Stimulated activated CD8-positive, alpha-beta memory T cell treated with anti-CD3 and anti-CD28 coated beads, Interleukin-4, amount 100 ng/mL, for 24 hours (primary cell): ENCODE measurements around the gene ANK3.

Source experiments
- DNase-seq: peaks from one replicate; pipeline ENCODE4 v3.0.0-alpha.2; 2020; ENCODE audit warnings: low read depth

The ANK3 gene

DNA sequence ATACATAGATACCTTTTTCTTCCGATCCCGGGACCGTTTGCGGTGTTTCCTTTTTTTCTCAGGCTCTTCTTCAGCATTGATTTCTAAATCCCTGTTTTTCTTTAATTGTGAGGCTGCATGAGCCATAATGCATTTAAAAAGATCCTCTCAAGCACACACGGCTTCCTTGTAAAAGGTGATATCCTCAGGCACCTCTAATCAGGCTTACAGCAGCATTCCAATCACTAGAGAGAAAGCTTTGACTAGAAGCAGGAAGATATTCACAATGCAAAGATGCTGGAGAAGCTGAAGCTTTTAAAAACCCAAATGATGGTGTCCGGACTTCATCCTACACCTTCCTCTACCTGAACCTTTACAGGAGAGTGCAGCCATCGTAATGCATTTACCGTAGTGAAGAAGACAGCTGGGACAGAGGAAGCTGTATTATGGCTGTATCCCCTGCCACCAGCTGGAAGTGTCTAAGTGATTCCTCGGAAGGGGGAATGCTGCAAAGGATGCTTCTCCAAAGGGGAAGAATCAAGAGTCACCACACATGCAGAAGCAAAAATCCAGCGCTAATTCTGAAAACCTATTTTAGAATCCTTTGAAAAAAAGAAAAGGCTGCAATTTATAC, at the start of gene ANK3:
Gene ANK3 (minus strand): TSS at position 463 of the 613 bp plus-strand sequence. CDS start 337 bp downstream, at position 126.
- no peak for DNase-seq

DNA sequence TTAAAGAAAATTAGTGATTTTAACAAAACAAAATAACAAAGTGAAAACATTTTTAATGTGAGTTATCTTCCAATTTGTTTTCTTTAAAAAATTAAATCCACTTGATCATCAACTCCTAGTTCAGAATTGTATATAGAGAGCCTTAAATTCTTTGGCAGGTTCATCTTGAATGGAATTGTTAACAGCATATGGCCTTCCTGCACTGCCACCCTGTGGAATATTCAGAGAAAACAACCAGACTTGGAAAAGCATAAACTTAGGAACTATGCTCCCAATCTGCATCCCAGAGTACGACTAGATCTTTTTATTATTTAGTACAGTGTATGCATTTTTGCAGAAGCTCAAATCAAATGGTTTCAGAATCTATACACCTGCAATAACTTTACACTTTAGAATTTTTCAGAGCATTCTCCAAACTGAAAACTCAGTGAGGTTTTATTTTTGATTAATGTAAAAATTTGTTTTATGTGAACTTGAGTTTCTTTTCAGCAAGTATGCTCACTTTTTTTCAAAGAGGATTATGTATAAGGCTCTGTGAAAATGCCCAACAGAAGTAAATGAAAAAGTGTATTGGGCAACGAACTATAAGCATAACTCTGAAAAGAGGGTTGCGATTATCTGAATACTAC, 44.9 kb upstream of the ANK3 start:
- DNase-seq = no peak

DNA sequence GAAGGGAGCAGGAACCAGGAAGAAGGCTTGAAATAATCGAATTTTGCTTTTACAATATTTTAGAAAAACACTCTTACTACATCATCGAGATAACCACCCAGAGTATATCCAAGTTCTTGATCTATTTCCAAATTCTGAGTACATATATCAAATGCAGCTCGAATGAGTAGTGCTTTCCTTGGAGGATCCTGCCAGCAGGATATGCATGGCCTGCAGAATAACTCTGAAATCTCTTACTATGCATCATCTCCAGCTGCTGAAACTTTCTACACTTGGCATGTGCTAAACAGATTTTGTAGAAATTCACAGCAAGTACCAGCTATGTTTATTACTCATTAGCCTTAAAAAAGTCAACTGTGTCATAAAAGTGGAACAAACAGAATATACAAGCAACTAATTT, 44.0 kb upstream of the ANK3 start:
- no peak for DNase-seq

DNA sequence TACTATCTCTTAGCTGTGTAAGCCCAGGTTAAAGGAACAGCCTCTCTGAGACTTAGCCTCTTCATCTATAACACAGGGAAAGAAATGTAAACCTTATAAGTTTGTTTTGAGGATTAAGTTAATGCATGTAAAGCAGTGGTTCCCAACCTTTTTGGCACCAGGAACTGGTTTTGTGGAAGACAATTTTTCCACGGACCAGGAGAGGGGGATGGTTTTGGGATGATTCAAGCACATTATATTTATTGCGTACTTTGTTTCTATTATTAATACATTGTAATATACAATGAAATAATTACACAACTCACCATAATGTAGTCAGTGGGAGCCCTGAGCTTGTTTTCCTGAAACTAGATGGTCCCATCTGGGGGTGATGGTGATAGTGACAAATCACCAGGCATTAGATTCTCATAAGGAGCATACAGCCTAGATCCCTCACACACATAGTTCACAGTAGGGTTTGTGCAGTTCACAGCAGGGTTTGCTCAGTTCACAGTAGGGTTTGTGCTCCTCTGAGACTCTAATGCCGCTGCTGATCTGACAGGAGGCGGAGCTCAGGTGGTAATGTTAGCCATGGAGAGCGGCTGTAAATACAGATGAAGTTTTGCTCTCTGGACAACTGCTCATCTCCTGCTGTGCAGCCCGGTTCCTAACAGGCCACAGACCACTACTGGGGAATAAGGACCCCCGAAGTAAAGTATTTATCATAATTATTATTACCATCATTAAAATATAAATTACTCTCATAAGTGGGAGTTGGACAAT, 41.3 kb upstream of the ANK3 start:
- no peak for DNase-seq

DNA sequence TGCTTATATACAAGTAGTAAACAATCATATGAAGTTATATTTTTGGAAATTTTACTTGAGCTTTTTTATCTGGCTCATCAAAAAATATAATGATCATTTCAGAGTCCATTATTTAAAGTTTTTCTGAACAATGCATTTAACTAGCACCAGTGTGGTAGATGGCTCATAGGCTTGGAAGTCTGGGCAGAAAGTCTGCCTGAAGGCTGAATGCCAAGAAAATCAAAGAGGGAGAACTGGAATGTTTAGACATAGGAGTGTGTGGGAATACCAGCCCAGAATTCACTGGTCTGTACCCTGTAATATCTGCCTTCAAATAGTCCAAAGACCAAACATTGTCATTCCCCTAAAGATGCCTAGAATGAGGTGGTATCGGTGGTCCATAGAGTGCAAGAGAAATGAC, 40.3 kb upstream of the ANK3 start:
- no peak for DNase-seq

DNA sequence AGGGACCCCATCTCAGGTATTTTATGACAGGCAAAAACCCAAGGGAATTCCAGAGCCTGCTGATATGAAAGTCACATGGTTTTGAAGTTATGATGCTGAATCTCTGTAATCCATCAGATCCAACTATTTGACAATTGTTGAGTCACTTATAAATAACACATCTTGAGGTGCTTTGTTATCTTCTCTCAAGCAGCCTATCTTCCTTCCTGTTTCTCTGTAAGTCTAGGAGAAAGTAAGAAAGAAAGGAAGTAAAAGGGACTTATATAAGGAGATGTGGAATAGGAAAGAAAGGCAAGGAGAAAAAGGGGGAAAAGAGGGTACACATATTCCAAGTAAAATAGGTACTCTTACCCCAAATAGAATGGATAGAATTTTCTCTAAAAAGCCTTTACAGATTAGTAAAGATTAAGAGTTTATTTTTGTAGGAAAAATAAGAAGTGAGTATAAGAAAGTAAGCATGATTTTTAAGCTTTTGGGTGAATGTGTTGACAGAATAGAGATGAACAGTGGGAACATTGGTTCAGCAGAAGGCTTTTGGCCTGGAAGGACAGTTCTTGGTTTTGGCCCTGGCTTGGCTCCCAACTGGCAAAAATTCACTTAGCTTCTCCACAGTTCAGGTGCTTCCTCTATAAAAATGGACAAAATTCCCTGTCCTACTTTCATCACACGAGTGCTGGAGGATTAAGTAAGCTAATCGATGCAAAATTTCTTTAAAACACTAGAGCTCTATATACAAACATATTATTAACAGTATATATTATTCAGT, 39.6 kb upstream of the ANK3 start:
- DNase-seq = no peak

DNA sequence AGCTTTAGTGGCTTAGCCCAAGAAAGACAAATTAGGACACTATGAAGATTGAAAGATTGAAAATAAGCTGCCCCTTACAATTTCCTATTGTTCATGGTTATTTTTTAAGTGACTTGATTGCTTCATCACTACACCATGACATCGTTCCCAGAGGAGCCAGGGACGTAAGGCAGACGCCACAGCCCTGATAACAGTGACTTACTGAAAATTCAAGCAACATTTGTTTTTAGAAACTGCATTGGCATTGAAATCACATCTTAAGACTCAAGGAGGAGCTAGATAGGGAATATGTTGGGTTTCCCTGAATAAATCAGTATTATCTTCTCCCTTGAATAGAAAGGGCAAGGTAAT, 38.7 kb upstream of the ANK3 start:
- DNase-seq = no peak

DNA sequence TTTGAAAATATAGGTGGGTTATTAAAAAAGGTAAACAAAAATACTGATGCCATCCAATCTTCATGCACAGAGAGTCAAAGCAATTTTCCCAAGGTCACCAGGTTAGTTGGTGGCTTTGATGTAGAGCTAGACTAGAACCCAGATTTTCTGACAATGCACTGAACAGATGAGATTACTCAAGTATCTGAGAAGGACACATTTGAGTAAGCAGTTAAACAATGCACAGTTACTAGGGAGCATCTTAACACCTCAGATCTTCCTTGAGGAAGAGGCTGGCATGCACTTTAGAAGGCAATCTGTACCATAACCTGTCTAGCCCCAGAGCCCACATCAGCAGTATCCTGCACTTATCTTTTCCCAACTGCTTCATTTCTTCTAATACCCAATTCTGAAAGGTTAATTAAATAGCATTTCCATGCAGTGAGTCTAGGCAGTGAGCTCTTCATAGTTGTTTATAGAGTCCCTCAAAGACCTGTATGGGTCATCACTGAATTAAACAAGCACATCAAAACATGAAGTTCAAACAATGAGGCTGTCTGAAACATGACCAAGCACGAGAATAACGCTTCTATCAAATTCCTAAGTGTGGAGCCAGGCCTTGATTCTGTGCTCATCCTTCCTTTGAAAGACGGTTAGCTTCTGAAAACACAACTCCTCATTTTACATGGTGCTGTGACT, 38.2 kb upstream of the ANK3 start:
- DNase-seq = no peak

DNA sequence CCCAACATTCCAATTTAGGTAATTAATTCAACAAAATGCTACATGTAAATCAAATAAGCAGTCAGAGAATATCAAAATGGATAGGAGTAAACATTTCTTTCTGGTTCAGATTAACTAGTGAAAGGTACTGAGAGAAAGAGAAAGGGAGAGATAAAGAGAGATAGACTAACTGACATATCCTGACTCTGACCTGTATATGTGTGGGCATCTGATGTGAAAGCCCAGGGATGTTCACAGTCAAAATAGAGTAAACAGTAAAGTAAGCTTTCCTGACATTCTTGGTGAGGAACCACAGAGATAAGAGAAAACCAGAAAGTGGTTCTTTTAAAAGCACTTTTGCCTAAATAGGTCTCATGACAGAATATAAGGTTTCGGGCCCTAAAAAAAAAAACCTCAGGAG, 37.5 kb upstream of the ANK3 start:
- DNase-seq = no peak

DNA sequence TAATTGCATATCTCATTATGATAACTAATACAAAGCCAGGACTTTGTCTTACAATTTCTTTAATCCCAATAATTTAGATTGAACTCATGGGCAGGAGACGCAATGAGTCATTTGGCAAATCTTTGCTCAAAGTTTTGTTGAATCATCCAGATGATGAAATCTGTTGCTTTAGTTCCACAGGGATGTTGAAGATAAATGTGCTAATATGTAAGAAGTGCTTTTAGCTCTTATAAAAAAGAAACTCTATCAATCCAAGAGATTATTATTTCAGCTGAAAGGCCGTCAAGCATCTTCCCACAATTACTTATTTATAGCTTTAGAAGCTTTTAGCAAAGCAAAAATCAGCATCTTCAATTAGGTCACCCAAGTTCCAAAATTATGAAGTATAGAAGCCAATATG, 36.8 kb upstream of the ANK3 start:
- DNase-seq = no peak

DNA sequence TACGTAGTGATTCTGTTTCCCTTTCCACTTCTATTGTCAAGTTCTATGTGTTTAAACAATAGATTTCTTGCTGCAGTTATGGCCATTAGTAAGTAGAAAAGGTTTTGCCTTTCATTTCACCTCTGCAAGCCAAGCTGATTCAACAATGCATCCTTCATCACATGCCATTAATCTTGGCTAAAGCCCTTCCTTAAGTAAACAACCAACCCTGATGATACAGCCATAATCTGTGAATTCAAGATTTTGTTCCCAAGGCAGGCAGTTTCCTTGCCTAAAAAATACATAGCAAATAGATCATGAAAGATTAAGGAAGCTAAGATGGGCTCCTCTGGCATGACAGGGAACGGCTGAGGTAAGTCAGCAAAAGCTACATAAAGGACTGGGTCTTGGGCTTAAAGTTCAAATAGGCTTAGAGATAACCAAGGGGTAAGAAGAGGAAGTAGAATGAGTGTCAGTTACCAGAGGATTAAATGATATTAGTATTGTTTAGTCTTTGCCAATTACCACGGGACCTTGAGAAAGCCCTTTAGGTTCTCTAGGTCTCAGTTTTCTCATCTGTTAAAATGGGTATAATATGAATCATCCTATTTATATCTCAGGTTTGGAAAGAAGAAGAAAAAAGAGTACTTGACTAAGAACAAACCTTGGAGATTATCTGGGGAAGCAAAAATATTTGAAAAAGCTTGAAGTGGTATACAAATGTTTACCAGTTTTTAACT, 35.9 kb upstream of the ANK3 start:
- DNase-seq = no peak

DNA sequence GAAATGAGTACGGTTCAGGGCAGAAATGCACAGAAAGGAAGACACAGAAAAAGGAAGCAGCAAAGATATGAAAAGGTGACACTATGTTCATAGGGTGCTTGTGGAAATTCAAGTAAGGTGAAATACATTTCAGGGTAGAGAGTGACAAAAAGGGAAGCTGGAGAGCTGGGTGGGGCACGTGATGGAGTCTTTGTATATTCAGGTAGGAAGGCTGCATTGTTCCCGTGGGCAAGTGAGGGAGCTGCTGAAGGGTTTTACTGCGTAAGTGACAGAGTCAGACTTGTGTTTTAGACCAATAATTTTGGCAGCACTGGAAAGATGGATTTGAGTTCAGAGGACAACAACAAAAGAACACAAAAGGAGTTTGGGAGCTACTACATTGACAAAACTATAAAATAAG, 35.3 kb upstream of the ANK3 start:
- DNase-seq = no peak

DNA sequence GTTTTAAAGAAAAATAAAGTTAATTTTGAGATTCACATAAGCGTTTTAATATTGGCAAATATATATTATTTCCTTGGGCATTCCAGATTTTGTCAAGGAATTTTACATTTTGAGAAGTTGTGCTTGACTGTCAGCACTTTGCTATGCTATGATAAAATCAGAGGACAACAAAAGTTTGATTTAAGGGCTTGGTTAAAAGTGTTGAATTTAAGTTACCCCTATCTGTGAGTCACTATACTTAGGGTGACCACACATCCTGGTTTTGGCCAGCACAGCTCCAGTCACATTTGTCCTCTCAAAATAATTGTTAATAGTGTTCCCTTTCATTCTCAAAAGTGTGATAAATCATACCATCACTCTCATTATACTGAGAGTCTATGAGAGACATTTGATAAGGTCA, 34.2 kb upstream of the ANK3 start:
- no peak for DNase-seq

DNA sequence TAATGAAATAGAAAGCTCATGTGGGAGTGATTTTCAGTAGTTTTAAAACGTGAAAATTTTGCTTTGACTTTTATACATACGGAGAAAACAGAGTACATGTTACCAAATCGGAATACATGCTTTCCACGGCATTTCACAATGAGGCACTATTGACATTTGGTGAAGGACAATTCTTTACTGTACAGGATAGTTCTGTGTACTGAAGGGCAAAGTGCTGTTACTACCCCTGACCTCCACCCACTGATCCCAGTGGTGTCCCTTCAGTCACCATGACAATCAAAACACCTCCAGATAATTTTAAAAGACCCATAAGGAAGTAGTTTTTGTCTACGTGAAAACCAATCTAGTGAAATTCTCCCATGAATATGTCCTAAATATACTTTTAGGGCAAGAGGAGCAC, 33.1 kb upstream of the ANK3 start:
- DNase-seq = no peak

DNA sequence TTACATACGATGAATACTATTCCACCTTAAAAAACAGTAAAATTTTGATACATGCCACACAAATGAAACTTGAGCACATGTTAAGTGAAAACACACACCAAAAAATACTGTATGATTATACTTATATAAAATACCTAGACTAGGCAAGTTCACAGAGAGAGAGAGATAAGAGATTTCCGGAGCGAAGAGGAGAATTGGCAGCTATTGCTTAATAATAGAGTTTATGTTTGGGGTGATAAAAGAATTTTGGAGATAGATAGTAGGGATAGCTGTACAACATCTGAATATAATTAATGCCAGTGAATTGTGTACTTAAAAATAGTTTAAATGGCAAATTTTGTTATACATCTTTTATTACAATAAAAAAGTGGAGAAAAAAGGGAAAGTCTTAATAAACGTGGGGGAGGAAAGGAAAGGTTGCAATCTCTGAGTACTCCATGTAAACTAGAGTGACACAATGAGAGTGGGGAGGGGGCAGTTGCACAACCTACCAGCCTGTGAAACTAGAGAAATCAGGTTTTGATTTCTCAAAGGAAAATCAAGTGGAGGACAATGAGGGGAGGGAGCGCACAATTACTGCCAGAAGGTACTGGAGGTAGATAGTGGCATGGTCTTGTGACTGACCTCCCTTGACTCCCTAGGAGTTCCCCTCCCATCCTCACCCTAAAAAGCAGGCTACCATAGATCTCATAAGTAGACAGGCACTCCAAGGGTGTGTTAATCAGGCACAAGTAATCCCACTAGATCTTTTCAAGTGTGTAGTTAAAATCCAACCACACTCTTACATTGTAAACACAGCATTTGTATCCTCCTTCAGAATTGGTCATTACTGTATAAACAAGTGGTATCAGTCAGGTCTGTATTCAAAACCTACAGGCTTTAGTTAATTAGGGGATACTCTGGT, 31.6 kb upstream of the ANK3 start:
- no peak for DNase-seq

DNA sequence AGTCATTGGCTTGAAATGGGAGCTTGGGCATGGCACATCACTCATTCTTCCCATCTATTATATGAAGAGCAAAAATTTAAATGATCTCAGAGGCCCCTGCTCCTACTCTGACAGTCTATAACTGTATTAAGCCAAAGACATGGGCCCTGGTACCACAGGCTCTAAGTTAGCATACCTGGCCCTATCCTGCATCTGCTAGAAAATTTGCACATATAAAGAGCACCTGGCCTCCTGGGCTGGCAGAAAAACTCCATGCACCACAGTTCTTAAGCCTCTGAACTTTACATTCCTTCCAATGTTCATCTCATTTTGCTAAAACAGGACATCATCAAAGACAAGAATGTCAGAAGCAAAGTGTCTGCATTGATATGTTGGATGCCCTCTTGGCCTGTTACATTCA, 29.6 kb upstream of the ANK3 start:
- DNase-seq = no peak

DNA sequence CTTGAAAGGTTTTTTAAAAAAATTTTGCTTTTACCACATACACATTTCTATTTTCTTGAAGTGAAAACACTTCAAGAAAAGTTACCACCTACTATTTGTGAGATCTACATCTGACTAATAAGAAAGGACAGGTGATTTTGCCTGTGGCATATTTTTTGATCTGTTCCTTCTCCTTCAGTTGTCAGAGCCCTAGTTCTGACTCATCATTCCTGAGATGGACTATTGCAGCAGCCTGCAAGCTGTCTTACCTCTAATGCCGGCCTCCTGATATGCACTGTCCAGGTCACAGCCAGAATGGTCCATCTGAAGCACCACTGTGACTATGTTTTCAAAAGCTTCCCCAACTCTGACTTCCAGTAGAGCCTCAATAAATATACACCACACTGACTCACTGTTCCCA, 28.2 kb upstream of the ANK3 start:
- DNase-seq = no peak

DNA sequence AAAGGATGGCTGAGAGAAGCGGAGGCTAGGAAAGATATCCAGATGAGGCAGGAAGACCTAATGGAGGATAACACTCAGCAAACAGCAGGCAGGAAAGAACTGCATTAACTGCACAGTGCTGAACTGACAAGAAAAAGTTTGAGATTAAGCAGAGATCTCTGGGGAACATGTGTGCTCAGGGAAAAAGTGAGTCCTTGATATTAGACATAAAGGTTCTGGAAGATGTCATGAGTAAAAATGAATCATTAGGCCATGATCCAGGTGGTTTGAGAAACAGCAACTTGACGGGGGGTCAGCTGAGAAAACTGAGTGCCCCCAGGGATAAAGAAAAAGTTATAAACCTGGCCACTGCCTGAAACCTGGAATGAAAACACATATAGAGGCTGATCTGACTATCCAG, 27.3 kb upstream of the ANK3 start:
- no peak for DNase-seq

DNA sequence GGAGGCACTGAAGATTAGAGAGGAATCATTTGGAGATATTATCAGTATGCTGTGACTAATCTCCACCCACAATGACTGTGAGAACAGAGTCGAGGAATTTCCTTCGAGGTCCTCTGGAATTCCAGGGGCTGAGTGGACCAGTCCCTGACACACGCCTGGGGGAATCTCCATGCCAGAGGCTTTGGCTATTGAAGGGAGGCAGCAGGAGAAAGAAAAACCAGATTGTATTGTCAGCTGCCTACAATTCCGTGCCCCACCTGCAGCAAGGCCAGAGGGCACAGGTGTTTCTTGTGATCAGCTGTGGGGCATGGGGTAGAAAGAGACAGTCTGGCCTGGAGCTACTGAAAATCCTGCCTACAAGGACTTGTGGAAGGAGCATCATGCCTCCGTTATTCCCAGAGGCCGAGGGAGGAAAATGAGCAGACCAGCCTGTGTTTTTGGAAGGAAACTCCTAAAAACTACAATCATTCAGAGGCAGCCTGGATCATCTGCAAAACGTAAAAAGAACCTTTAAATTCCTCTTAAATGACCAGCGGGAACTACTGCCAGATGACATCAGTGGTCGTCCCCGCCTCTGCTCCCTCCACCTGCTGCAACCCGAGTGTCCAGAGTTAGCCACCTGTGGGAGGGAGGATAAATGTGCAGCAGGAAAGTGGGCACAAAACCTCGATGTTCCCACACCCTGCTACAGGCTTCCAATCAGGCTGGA, 25.4 kb upstream of the ANK3 start:
- no peak for DNase-seq

DNA sequence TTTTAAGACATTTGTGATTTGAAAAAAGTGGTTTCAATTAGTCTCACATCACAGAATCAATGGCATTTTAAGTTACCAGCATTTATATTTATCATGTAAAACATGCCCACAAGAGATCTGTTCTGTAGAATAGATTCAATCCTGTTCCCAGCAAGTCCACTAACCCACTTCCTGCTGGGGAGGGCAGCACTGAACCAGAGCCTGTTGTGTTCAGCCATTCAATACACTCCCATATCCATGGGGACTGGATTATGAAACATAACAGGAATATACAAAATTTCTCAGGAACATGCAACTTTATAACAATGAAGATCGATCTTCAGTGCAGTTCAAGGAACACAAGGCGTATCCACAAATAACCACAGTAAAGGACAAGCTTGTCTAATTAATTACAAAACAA, 24.4 kb upstream of the ANK3 start:
- no peak for DNase-seq
